Keratinocyte (primary cell): ENCODE measurements around the gene ADGRL3. TPM values are rescaled to one million over a fixed set of nuclear protein-coding genes. Genes with fewer than 3 reads are reported as not detected.

Experiments used
- DNase-seq: peaks from one replicate; pipeline ENCODE4 v3.0.0-alpha.2; 2011; ENCODE audit warnings: low read depth, missing footprints, low spot score
- FAIRE-seq: peaks from 2 replicates; lab custom pipeline; 2011; peaks lifted over from hg19 to GRCh38; lab: Jason Lieb, UNC
- H2AFZ ChIP-seq: 2 replicates; pipeline ENCODE4 v1.6.0; 2012; ENCODE audit warnings: low read length, control low read depth, inconsistent platforms; ENCODE audit not compliant: control insufficient read depth
- H3K27ac ChIP-seq: 2 replicates; pipeline ENCODE4 v1.5.1; 2011; ENCODE audit warnings: low read length; ENCODE audit not compliant: control insufficient read depth, insufficient read depth
- H3K27me3 ChIP-seq: 3 replicates; pipeline ENCODE4 v1.6.0; 2011; ENCODE audit warnings: low read length; ENCODE audit not compliant: control insufficient read depth, insufficient read depth; ENCODE audit errors: extremely low read depth
- H3K36me3 ChIP-seq, 2 experiments: 2 replicates in 1 of 2; 3 replicates in 1 of 2; pipeline ENCODE4 v1.5.1; 2011; ENCODE audit warnings: low read length in 2 of 2, mild to moderate bottlenecking in 1 of 2; ENCODE audit not compliant: control insufficient read depth in 2 of 2, insufficient read depth in 2 of 2; ENCODE audit errors: extremely low read depth in 1 of 2
- H3K4me1 ChIP-seq: 3 replicates; pipeline ENCODE4 v1.5.1; 2011; ENCODE audit warnings: low read length; ENCODE audit not compliant: control insufficient read depth, insufficient read depth; ENCODE audit errors: extremely low read depth
- H3K4me2 ChIP-seq: 3 replicates; pipeline ENCODE4 v1.6.0; 2011; ENCODE audit warnings: low read depth, low read length; ENCODE audit not compliant: control insufficient read depth, insufficient read depth; ENCODE audit errors: extremely low read depth
- H3K4me3 ChIP-seq, 3 experiments: fragments of 200-600 bp in 1 of 3; sonication (generic) in 1 of 3; 2 replicates in 2 of 3; 3 replicates in 1 of 3; pipeline ENCODE4 v1.5.1; 2011 to 2016; ENCODE audit warnings: low read length in 3 of 3, mild to moderate bottlenecking in 3 of 3, control low read depth in 2 of 3, inconsistent platforms in 1 of 3, low read depth in 1 of 3, mixed read lengths in 1 of 3, mixed run types in 1 of 3, moderate library complexity in 1 of 3; ENCODE audit not compliant: control insufficient read depth in 2 of 3, insufficient read depth in 2 of 3; ENCODE audit errors: extremely low read depth in 1 of 3
- H3K79me2 ChIP-seq: 2 replicates; pipeline ENCODE4 v1.6.0; 2012; ENCODE audit warnings: low read length; ENCODE audit not compliant: control insufficient read depth, insufficient read depth
- H3K9ac ChIP-seq: 3 replicates; pipeline ENCODE4 v1.6.0; 2011; ENCODE audit warnings: low read length; ENCODE audit not compliant: control insufficient read depth, insufficient read depth; ENCODE audit errors: extremely low read depth
- H3K9me1 ChIP-seq: 3 replicates; pipeline ENCODE4 v1.6.0; 2011; ENCODE audit warnings: low read length; ENCODE audit not compliant: control insufficient read depth, insufficient read depth; ENCODE audit errors: extremely low read depth
- H3K9me3 ChIP-seq: 2 replicates; pipeline ENCODE4 v1.5.1; 2012; ENCODE audit warnings: low read depth, low read length; ENCODE audit not compliant: control insufficient read depth
- H4K20me1 ChIP-seq: 3 replicates; pipeline ENCODE4 v1.6.0; 2011; ENCODE audit warnings: low read length; ENCODE audit not compliant: control insufficient read depth, insufficient read depth; ENCODE audit errors: extremely low read depth
- CTCF ChIP-seq, 3 experiments: IDR thresholded peaks in 1 of 3; conservative IDR thresholded peaks in 1 of 3; optimal IDR thresholded peaks in 1 of 3; 2 replicates in 2 of 3; 3 replicates in 1 of 3; pipeline versions ENCODE3 to v1.5.1; 2011; ENCODE audit warnings: low read length in 3 of 3, mild to moderate bottlenecking in 3 of 3, moderate library complexity in 2 of 3, control low read depth in 1 of 3, inconsistent platforms in 1 of 3; ENCODE audit not compliant: insufficient read depth in 2 of 3; ENCODE audit errors: extremely low read depth in 1 of 3
- EZH2 ChIP-seq: IDR thresholded peaks from one replicate; pipeline ENCODE4 v1.6.1; 2012; ENCODE audit warnings: inconsistent platforms, mild to moderate bottlenecking, low read length, moderate library complexity
- dilution Hi-C: fragments of 300-500 bp; cut with MboI; formaldehyde crosslinking; loops from one replicate; pipeline ENCODE4 v1.7.0; 2020; ENCODE audit warnings: low sequenced_read_pairs; ENCODE audit not compliant: extremely low pct_ligation_motif_present
- polyA plus RNA-seq, 5 experiments: library from polyadenylated mRNA; depleted of rRNA in 3 of 5; stranded (reverse) in 3 of 5; stranded (forward) in 1 of 5; unstranded in 1 of 5; fragments of >200 nt; gene quantifications; 1 replicate in 1 of 5; 2 replicates in 3 of 5; 3 replicates in 1 of 5; pipeline versions ENCODE4 v1.2.1 to v1.2.3, GENCODE V29; 2011 to 2012; ENCODE audit warnings: missing spikeins in 2 of 5, low read depth in 1 of 5, low replicate concordance in 1 of 5

ADGRL3 gene
- polyA plus RNA-seq, 1 donor (not counting 4 experiments of a cell fraction or from before 2014, with no cell fraction given): 0.18 TPM

GRCh38 chr4:61342061-61342460 lies 141.9 kb downstream of the ADGRL3 start:
- Histone ChIP-seq H4K20me1 (no peaks in the 10 kb centered on the region), H3K9ac (no peak overlapping the region), H3K9me3 (no peaks in the 10 kb centered on the region), H3K4me1 (no peaks in the 10 kb centered on the region), H3K4me3 (no peak overlapping the region), H3K36me3 (no peaks in the 10 kb centered on the region), H3K9me1 (no peaks in the 10 kb centered on the region), H3K4me2 (no peak overlapping the region), H3K27ac (no peak overlapping the region), H3K79me2 (no peaks in the 10 kb centered on the region), H3K27me3 (no peaks in the 10 kb centered on the region), H2AFZ (no peak overlapping the region)
- DNase-seq (no peak), FAIRE-seq (no peak)
- TF ChIP-seq CTCF (optimal IDR thresholded peaks at IDR 0.05 in 1 of 3, IDR thresholded peaks at IDR 0.05 in 1 of 3, conservative IDR thresholded peaks at IDR 0.05 in 1 of 3; ENCODE audit: extremely low read depth in 1 of 3, insufficient read depth in 2 of 3, low read length in 3 of 3) (no peak), EZH2 (no peak)
- dilution Hi-C loops: no loop called here

GRCh38 chr4:61350932-61351331 lies 150.8 kb downstream of the ADGRL3 start:
- dilution Hi-C loops: no loop called here
- H4K20me1 ChIP-seq: no peaks in the 10 kb centered on the region
- H3K9ac ChIP-seq: no peak overlapping the region
- no peaks in the 10 kb centered on the region for H3K9me3 ChIP-seq
- no peak for TF ChIP-seq CTCF (optimal IDR thresholded peaks at IDR 0.05 in 1 of 3, IDR thresholded peaks at IDR 0.05 in 1 of 3, conservative IDR thresholded peaks at IDR 0.05 in 1 of 3; ENCODE audit: extremely low read depth in 1 of 3, insufficient read depth in 2 of 3, low read length in 3 of 3)
- no peak for TF ChIP-seq EZH2
- no peak for DNase-seq
- no peaks in the 10 kb centered on the region for H3K79me2 ChIP-seq
- no peak overlapping the region for H3K4me2 ChIP-seq
- no peak overlapping the region for H2AFZ ChIP-seq
- no peaks in the 10 kb centered on the region for H3K27me3 ChIP-seq
- no peak overlapping the region for H3K4me3 ChIP-seq
- no peaks in the 10 kb centered on the region for H3K9me1 ChIP-seq
- no peaks in the 10 kb centered on the region for H3K36me3 ChIP-seq
- no peak for FAIRE-seq
- H3K27ac ChIP-seq: no peak overlapping the region
- no peaks in the 10 kb centered on the region for H3K4me1 ChIP-seq
